UCSD-AML1 (cell line): ENCODE measurements around the gene PDE1C.
A peak's percentile ranks its signal among the peaks of the same experiment; 100 is the strongest.

Experiments used
- DNase-seq: peaks from one replicate; lab custom pipeline; 2025; ENCODE audit not compliant: unreplicated experiment; lab: John Stamatoyannopoulos, UW

Gene PDE1C

DNA sequence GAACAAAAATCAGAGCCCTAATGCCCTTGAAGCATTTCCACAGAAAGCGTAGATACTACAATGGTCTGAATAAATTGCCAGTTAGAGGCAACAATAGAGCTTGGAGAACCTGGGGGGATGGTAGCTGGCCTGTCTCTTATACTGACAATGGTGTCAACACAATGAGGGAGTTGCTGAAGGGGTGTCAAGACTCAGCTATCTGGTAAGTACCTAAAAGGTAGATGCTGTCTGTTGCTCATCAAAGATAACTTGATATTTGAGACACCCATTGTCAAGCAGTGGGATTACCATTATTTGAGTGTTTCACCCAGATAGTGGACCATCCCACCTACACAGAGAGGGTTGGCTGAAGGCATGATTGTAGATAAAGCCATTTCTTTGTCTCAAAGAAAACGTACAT, 72.8 kb downstream of the PDE1C start:
- no peak for DNase-seq

DNA sequence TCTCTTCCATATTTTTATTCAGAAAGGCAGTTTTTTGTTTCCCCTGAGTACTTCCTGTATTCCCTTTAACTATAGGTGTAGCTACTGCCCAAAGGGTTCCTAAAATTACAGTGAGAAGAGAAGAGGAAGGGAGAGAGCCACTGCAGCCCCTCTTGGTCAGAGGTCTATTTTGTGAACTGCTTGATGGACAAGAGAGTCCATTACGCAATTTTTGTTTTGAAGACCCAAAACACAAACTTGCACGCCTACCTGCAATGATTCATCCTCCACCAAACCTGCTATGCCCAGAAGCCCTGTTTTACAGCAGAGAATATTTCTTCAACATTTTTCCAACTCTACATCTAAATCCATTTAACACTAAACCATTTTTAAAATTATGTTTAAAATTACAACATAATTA, 75.1 kb downstream of the PDE1C start:
- DNase-seq = no peak

- peak; percentile 14 for DNase-seq
These were observed 78.4 kb downstream of the PDE1C start for GRCh38 chr7:31991846-31992245.

GRCh38 chr7:31991406-31991805, 78.8 kb downstream of the PDE1C start:
- DNase-seq = no peak

- no peak for DNase-seq
These were observed 83.2 kb downstream of the PDE1C start for GRCh38 chr7:31986878-31987518.

DNA sequence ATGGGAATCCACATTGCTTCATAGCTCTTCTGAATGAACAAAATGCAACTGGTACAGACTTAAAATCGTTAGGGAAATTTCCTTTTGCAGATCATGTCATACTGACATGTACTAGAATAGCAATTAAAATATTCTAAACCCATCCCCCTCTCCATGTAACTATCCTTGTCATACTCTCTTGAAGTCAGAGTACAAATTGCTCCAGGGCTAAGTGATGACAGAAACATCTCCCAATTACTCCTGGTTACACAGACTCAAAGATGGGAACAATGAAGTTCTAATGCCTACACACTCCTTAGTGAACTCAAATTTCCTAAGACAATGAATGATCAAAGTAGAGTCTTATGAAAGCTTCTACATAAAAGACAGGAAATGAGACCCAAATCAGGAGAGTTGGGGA, 87.2 kb downstream of the PDE1C start:
- no peak for DNase-seq

- DNase-seq = no peak
These were observed 88.3 kb downstream of the PDE1C start for GRCh38 chr7:31981874-31982390.

DNA sequence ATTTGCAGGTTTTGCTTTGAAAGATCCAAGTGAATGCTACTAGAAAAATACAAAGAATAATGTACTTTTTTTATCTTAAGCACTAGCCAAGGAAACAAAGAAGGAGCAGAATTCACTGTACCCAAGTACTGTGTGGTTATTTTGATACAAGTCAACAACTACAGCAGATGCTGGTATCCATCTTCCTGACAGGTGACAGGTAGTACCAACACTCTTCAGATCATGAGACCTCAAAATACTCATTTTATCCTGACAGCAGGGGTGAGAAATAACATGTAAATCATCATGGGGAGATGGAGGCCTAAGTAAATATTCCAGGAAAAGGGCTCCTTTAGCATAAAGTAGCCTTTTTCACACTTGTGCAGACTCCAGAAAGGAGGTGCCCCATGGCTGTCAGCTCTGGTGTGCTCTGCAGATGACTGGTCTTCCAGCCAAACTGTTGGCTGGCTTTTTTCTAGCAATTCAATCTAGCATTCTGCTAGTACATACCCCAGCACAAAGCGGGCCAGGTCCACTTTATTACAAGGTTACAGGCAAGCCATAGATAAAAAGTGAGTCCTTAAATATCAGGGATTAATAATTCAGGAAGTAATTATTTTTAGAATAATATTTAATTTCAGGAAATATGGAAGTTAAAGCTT, 90.4 kb downstream of the PDE1C start:
- DNase-seq = no peak

DNA sequence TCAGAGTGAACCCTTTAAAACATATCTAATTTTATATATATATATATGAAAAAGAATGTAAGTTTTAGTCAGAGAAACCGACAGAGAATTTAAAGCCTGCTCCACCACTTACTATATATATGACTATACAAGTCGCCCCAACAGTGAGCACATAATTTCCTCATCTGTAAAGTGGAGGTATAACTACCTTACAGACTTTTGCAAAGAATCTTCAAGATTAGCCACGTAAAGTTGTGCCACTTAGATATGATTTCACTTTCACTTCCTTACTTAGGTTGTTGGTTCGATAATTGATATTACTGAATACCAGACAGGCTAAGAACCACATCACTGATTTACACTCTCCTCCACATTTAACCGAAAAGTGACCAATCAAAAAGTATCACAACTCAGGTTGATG, 94.7 kb downstream of the PDE1C start:
- no peak for DNase-seq

DNA sequence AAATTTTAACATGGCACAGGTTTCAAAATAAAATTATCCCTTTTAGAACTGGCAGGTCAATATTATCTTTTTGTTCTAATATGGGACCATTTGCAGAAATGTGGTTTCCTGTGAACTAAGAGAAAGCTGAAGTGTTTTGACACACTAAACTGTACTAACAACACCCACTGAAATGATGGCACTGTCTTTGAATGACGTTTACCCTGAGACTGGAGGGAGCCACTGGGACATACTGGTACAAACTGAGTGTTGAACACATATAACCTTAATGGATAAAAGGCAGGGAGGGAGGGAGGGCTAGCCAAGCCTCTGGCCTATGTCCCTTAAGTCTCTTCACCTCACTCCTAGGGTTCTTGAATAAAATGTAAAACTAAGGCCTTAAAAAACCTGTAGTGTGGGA, 95.9 kb downstream of the PDE1C start:
- no peak for DNase-seq

GRCh38 chr7:31971049-31971667, 99.0 kb downstream of the PDE1C start:
- no peak for DNase-seq

DNA sequence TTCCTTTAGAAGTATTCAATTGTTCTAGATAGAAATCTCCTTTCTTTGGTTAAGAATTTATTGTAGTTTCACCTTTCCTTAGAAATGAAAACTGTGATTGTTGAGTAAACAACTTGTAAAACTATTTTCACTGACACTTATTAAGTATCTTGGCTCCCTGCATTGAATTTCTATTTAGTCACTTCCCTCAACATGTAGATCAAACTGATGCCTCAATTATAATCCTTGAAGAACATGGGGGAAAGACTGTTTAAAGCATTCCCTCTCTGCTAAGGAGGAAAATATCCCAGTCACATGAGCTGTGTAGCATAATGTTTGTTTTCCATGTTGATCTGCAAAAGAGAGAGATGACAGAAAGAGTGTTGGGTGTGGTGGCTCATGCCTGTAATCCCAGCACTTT, 99.7 kb downstream of the PDE1C start:
- DNase-seq = no peak

DNA sequence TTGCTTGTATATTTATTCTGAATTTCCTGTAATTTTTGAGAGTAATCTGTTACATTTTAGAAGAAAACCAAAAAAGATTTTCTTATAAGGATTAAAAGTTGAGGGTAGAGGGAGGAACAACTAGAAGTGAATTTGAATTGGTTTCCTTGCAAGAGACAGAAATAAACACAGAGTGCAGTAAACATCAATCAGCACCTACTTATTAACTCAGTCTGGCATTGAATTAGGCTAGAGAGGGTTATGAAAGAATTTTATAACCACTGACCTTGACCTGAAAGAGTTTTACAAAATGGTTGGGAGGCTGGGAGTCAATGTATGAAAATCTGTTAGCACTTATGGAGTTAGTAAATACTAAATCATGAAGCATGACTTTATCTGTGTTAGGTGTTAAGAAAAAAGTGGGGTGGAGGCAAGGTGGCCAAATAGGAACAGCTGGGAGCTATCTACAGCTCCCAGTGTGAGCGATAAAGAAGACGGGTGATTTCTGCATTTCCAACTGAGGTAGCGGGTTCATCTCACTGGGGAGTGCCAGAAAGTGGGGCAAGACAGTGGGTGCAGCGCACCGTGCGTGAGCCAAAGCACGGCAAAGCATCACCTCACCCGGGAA, 106.5 kb downstream of the PDE1C start:
- no peak for DNase-seq

DNA sequence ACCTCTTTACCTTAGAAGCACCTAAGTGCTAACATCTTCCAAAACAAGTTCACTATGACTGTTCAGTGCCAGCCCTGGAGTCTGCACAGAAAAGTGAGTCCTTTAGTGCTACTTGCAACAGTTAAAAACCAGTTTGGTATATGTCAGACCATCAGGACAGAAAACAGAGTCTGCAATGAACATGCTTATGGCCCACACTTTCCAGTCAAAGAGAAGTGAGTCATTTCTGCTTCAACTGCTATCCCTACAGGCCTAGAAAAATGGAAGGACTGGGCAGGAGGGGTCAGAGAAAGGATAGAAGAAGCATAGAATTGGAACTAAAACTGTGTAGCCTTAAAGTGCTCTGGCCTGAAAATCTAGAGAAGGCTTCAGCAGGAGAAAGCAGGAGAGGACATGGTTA, 108.0 kb downstream of the PDE1C start:
- no peak for DNase-seq

DNA sequence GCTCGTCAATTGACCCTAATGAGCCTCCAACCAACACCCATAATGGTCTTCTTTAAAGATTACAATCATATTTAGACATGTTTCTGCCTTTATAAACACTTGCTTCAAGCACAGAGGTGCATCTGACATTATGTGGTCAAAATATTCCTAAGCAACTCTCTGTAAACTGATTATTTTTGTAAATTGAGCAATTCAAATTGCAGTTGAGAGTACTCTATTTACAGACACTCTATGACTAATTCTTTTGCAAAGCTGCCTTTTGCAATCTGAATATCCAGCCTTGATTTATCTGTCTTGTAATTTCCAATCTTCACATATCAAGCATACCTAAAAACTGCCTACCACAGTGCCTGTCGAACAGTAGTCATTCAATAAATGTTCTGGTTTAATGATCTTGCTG, 112.0 kb downstream of the PDE1C start:
- no peak for DNase-seq

DNA sequence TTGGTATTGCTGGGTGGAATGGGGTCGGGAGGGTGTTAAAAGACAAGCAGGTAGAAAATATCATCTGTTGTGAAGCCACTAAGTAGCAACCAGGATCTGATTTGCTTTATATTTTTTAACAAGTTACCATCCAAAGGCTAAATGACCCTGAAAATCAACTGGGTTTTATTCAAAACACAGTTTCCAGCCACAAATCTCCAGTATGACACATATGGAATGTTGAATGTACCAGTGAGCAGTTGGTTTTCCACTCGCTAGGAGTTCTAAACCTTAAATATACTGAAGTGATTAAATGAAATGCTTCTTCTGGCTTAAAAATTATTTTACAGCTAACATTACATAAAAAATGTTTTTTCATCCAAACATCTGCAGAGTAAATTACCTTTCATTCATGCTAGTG, 112.5 kb downstream of the PDE1C start:
- no peak for DNase-seq

DNA sequence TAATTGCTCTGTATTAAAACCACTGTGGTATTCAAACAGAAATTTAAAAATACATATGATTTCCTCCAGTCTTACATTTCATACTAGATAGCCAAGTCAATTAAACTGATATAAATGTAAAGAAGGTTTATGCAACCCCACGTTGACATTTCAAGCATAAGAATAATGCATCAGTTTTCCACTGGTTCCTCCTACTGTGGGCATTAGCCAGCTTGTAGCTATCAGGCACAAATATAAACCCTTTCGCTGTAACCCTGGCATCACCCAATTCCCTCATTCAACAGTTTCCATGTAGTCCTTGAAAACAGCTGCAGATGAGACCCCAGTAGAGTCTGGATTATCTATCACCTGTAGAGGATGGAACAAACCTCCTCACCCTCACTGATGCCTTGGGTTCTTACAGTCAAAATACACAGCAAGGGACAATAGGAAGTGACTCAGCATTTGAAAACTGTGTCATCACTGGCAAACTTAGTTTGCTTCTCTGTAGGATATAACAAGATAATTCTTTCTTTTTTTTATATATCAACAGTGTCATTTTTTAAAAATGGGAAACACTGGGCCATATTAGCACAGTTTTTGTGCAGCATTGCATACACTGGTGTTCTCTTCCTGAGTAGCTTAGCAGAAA, 113.0 kb downstream of the PDE1C start:
- DNase-seq = no peak

- DNase-seq = no peak
These were observed 114.6 kb downstream of the PDE1C start for GRCh38 chr7:31955641-31956040.

GRCh38 chr7:31955021-31955420, 115.2 kb downstream of the PDE1C start:
- no peak for DNase-seq

- DNase-seq = no peak
These were observed 115.7 kb downstream of the PDE1C start for GRCh38 chr7:31954500-31954899.

DNA sequence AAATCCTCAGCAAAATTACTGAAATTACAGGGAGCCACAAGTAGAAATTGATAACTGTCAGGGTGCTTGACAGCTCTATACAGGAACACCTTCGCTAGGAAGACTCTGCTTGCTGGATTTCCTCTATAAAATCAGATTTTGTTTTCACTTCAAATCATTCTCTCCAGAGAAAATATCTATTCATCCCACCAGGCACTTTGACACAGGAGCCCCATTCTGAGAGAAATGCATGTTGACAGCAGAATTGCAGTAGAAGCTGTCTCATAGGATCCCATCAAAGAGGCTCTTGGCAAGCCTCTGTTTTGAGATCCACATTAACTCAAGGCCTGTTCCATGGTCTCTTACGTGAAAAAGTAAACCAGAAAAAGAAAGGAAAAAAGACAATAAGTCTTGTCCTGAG, 116.8 kb downstream of the PDE1C start:
- no peak for DNase-seq
